H1 (cell line): Measurements from ENCODE around the gene DDX1. TPM values are rescaled to one million over a fixed set of nuclear protein-coding genes. Genes with fewer than 3 reads are reported as not detected.

Source experiments
- BRCA1 ChIP-seq: IDR thresholded peaks from 2 replicates; pipeline ENCODE4 v1.6.1; 2012; ENCODE audit warnings: low read depth, low read length, improper control_type of control experiment
- KDM1A ChIP-seq: fragments of 200-600, 300-600 bp; sonication (generic); IDR thresholded peaks from 2 replicates; pipeline ENCODE4 v1.7.1; 2016; ENCODE audit warnings: mild to moderate bottlenecking, low read length, borderline replicate concordance
- NRF1 ChIP-seq: IDR thresholded peaks from 2 replicates; pipeline ENCODE4 v1.6.1; 2011; ENCODE audit warnings: mild to moderate bottlenecking, low read depth, low read length, improper control_type of control experiment
- polyA plus RNA-seq, 7 experiments: library from polyadenylated mRNA; depleted of rRNA in 3 of 7; stranded (reverse) in 5 of 7; unstranded in 2 of 7; fragments of >200 nt in 5 of 7; fragments of 200-250 nt in 2 of 7; gene quantifications; 1 replicate in 5 of 7; 2 replicates in 1 of 7; 4 replicates in 1 of 7; pipeline versions ENCODE4 v1.2.1 to v1.2.3, GENCODE V29; 2011 to 2013; ENCODE audit warnings: missing spikeins in 2 of 7, mixed read lengths in 2 of 7
- total RNA-seq: library from RNA; stranded (reverse); fragmentation: NEBNext Ultra II Directional; extraction: Animal tissue kit (Norgen Biotek cat#: 25700); gene quantifications from 2 replicates; pipeline ENCODE4 v1.2.1, GENCODE V29; 2021

Gene DDX1
- total and polyA plus RNA-seq, 2 of the 8 experiments (the other 6 are each of a cell fraction or from before 2014, with no cell fraction given), result 51.1 to 161 TPM

- TF ChIP-seq BRCA1 (no peak), NRF1 (no peak), KDM1A (no peak)
Observed at GRCh38 chr2:15588329-15588919, 3.2 kb upstream of the DDX1 start (continued).
